ENCODE results near the gene C21orf91.
A peak's percentile ranks its signal among the peaks of the same experiment; 100 is the strongest.

The C21orf91 gene

GRCh38 chr21:17848228-17848627 lies 29.1 kb upstream of the C21orf91 start:
- no peak for TF ChIP-seq CTCF (conservative IDR thresholded peaks at IDR 0.05; ENCODE audit: low read depth, low read length)
- no peak overlapping the region for H3K4me3 ChIP-seq (ENCODE audit: low read length)
- peak; percentile 56 for DNase-seq (ENCODE audit: low read depth)

- TF ChIP-seq CTCF (conservative IDR thresholded peaks at IDR 0.05; ENCODE audit: low read depth, low read length), result no peak
- DNase-seq (ENCODE audit: low read depth), result no peak
- no peak overlapping the region for H3K4me3 ChIP-seq (ENCODE audit: low read length)
Observed at GRCh38 chr21:17841103-17841502, 21.9 kb upstream of the C21orf91 start.

GRCh38 chr21:17834639-17835354 lies 15.6 kb upstream of the C21orf91 start:
- DNase-seq (ENCODE audit: low read depth), result no peak
- no peak for TF ChIP-seq CTCF (conservative IDR thresholded peaks at IDR 0.05; ENCODE audit: low read depth, low read length)
- no peak overlapping the region for H3K4me3 ChIP-seq (ENCODE audit: low read length)

- H3K4me3 ChIP-seq (ENCODE audit: low read length), result no peak overlapping the region
- no peak for DNase-seq (ENCODE audit: low read depth)
- TF ChIP-seq CTCF (conservative IDR thresholded peaks at IDR 0.05; ENCODE audit: low read depth, low read length), result no peak
Observed at GRCh38 chr21:17829472-17829871, 10.3 kb upstream of the C21orf91 start.

- no peak overlapping the region for H3K4me3 ChIP-seq (ENCODE audit: low read length)
- no peak for DNase-seq (ENCODE audit: low read depth)
- TF ChIP-seq CTCF (conservative IDR thresholded peaks at IDR 0.05; ENCODE audit: low read depth, low read length), result no peak
Observed at GRCh38 chr21:17828223-17828622, 9.1 kb upstream of the C21orf91 start.

GRCh38 chr21:17823846-17824245 lies 4.7 kb upstream of the C21orf91 start:
- no peak for TF ChIP-seq CTCF (conservative IDR thresholded peaks at IDR 0.05; ENCODE audit: low read depth, low read length)
- H3K4me3 ChIP-seq (ENCODE audit: low read length), result no peak overlapping the region
- no peak for DNase-seq (ENCODE audit: low read depth)

- no peak for DNase-seq (ENCODE audit: low read depth)
- no peak for TF ChIP-seq CTCF (conservative IDR thresholded peaks at IDR 0.05; ENCODE audit: low read depth, low read length)
- no peak overlapping the region for H3K4me3 ChIP-seq (ENCODE audit: low read length)
Observed at GRCh38 chr21:17821121-17821520, 2.0 kb upstream of the C21orf91 start.
